NCI-H2107 (cell line): Measurements from ENCODE around the gene ERBIN.
"Not testable (repeated sequence)": the region's sequence is repeated elsewhere in the genome, so short reads cannot be mapped to it uniquely, and the experiment has no call there.

ENCODE experiments used
- DNase-seq: peaks from one replicate; lab custom pipeline; 2025; lab: John Stamatoyannopoulos, UW

The ERBIN gene

DNA sequence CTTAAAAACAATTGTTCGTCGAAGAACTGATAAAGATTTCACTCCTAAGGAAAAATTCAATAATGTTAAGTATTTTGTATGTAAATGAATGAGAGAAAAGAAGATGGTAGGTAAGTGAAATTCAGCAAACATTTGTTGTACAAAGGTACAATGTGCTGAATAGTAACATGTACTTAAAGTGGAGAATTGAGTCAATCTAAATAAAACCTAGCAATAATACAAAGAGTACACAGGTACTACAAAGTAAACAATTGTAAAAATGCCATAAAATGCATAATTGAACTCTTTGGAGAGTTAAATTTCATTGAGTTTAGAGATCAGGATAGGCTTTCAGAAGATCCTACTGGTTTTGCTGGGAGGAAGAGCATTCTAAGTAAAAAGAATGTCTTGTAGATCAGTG is 82.9 kb downstream of the ERBIN start:
- DNase-seq = no peak

DNA sequence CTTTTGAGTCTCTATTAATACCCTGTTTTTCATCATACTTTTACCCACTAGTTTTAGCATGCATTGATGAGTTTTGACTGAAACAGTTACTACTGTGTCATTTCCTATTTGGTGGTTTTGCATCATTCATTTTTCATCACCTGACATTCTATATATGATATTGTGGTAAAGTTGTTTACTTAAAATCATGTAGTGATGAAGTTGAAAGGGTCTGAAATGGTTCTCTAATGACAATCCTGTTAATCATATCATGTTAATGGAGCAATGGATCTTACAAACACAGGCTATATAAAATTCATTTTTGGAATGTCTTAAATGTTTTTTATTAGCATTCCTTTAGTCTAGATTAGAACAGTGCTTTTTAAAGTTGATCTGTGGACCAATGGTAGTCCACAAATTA is 84.1 kb downstream of the ERBIN start:
- no peak for DNase-seq

DNA sequence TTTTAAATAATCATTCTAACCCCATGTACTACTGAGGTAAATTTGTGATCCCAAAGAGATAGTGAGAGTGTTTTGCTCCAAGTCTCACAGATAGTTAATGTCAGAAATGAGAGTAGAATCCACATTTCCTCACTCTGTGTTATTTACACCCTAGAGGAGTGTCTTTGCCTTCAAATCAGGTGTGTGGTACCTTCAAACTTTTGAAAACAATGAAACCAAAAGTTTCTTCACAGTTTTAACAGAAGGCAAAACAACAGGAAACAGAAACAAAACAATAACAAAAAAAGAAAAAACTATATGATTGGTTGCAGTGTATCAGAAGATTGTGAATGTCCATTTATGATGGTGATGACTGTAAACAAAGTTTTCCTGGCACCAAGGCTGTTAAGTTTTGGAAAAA is 85.9 kb downstream of the ERBIN start:
- DNase-seq = no peak

DNA sequence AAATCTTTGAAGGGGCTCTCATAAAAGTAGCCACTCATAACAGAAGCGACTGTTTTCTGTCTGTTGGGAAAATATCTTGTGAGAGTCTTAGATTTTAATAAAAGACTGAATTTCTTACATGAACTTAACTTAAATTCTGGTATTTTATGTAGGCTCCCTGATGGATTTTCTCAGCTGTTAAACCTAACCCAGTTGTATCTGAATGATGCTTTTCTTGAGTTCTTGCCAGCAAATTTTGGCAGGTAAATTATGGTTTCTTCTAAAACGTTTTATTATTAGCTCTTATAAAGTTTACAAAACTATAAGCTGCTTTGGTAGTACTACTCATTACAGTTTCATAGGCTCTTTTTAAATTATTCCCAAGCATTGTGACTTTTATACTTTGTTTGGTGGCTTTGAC is 87.0 kb downstream of the ERBIN start:
- DNase-seq = no peak

DNA sequence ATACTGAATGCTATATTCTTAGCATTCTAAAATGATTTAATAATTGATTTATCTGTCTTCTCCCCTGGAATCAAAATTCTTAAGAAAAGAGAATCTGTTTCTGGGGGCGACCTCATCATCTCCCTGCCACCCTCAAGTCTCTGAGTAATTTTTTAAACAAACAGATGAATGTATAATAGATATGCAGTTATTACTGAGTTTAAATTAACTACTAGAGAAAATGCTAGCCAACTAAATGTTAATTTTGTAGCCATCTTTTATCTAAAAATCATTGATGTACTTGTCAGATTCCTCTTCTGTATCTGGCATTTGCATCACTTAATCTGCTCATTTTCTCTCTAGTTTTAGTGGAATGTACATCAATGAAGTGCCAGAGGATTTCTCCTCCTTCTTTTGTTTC is 87.5 kb downstream of the ERBIN start:
- DNase-seq = no peak

DNA sequence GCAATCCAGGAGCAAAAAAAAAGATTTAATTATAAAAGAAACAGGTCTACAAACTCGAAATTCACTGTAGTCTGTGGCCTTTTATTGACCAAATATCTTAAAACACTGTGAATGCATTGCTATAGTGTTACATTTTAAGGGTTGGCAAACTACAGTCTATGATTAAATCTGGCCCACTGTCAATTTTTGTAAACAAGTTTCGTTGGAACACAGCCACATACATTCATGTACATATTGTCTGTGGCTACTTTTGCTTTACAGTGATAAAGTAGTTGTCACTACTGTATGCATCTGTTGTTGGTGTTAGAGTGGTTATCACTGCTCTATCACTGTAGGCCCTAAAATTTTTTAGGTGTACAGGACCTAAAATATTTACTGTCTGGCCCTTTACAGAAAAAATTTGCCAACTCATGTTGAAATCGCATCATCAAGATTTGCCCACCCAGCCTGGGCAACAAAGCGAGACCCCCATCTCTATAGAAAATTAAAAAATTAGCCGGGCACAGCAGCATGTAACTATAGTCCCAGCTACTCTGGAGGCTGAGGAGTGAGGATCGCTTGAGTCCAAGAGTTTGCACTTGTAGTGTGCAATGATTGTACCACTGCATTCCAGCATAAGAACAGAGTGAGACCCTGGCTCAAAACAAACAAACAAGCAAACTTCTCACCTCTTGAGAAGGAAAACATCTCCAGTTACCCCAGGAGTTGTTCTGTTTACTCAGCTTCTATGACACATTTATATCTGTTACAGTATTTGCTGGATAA is 89.0 kb downstream of the ERBIN start:
- DNase-seq = no peak

DNA sequence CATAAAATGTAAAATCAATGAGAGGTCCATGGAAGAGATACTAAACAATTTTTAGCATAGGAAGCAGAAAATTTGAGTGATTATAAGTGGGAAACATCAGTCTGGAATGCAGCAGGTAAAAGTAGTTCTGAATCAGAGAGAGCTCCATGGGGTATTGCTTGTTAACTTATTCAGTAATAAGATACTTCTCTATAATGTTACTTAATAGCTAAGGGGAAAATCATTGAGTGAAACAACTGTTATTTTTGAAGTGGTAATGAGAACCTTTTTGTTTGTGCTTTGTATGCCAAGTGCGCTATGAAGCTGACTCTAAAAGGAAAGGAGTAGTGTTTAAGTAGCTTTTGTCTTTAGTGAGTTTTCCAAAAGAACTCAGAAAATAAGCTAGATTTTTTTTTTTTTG is 95.2 kb downstream of the ERBIN start:
- DNase-seq = no peak

DNA sequence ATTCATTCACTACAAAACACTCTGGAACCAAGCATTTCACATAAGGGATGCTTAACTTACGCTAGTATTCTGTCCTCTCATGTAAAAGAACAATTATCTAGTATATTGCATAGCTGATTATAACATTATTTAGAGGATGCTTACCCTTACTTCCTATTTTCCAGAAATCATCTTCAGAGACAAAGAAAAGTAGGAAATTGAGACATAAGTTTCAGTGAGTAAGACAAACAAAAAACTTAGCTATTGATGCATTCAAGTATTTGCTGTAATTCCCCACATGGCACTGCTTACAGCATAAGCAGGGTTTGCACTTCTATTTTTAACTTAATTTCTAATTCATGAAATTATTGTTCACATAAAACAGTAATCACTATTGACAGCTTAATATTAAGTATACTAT is 112.9 kb downstream of the ERBIN start:
- no peak for DNase-seq

DNA sequence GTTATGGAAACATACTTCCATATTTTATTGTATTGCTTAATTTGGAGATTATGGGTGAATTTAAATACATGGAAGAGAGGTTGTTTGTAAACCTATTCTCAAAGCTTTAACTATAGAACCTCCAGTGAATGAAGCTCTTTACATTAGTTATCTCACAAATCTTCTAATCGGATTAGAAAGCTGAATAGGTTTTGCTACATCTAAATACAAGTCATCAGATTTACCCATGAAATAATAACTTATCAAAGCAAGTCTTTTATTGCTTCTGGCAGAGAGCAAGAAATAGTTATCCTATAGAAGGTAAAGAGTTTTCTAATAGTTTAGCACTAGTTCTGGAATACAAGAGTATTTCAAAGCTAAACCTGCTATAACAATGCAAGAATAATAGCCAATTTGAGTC is 113.3 kb downstream of the ERBIN start:
- DNase-seq = no peak

DNA sequence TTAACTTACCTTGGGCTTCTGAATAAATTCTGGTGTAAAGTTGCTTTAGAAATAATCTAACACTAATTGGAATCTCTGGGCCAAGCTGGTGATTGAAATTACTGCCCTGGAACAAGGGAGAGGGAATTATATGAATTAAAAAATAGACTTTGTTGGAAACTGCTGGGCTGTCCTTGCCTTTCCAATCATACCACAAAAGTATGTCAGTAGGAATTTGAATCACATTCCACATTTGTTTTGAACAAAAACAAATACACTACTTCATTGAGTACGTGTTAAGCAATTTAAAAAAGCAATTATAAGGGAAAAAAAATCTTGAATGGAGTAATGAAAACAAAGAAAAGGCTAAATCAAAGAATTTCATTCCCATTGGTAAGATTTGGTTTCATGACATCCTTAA is 115.3 kb downstream of the ERBIN start:
- no peak for DNase-seq

DNA sequence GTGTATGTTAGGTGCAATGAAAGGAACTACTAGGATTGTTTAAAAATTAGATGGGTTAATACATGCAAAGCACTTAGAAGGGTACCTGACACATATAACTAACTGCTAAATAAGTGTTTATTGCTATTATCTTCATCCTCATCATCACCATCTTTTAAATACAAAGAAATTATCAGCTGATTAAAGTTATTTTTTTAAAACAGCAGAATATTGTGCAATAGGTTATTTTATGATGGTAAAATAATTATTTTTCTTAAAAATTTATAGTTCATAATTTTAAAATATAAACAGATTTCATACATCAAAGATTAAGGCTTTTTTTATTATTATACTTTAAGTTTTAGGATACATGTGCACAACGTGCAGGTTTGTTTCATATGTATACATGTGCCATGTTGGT is 130.9 kb downstream of the ERBIN start:
- DNase-seq = no peak

DNA sequence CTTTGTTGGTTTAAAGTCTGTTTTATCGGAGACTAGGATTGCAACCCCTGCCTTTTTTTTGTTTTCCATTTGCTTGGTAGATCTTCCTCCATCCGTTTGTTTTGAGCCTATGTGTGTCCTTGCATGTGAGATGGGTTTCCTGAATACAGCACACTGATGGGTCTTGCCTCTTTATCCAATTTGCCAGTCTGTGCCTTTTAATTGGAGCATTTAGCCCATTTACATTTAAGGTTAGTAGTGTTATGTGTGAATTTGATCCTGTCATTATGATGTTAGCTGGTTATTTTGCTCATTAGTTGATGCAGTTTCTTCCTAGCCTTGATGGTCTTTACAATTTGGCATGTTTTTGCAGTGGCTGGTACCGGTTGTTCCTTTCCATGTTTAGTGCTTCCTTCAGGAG is 134.9 kb downstream of the ERBIN start:
- not testable (repeated sequence) for DNase-seq

DNA sequence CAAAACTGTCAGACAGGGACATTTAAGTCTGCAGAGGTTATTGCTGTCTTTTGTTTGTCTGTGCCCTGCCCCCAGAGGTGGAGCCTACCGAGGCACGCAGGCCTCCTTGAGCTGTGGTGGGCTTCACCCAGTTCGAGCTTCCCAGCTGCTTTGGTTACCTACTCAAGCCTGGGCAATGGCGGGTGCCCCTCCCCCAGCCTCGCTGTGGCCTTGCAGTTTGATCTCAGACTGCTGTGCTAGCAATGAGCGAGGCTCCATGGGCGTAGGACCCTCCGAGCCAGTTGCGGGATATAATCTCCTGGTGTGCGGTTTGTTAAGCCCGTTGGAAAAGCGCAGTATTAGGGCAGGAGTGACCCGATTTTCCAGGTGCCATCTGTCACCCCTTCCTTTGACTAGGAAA is 136.7 kb downstream of the ERBIN start:
- DNase-seq = not testable (repeated sequence)

DNA sequence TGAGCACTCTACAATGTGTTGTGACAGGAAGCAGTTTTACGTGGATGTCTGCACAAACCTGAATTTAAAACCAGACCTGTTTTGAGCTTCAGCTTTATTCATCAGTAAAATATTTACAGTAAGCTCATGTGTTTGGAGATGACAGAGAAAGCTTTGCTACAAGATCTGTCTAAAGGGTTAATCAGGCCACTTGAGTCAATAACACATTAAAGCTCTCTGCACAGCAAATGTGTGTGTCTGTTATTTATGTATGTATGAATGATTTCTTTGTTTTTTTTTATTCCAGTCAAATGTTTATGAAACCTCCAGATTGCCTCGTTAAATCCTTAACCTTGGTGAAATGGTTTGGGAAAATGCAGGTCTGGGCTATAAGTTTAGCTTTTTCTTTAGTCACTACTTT is 140.5 kb downstream of the ERBIN start:
- no peak for DNase-seq

DNA sequence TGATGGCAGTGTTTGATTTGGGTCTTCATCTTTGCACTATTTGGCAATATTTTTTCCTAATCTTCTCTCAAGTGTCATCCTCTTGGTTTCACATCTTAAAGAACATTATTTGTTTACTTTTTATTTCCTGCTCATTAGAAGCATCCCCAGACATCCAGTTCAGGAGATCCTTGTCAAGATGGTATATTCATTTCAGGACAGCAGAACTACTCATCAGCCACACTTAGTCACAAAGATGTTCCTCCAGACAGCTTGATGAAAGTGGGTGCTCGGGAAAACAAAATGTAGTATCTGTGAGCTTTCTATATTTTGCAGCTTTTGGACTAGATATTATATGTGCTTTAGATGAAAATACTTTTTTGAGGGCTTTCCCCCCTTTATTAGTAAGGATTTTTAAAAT is 145.7 kb downstream of the ERBIN start:
- no peak for DNase-seq

DNA sequence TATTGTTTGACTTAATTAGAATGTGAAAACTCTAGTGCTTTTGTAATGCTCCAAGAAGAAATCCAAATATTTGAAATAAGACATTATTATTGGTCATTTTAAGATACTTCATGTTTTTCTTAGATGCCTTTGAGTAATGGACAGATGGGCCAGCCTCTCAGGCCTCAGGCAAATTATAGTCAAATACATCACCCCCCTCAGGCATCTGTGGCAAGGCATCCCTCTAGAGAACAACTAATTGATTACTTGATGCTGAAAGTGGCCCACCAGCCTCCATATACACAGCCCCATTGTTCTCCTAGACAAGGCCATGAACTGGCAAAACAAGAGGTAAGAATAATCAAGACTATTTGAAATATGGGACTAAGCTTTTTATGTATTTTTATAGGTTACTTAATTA is 148.5 kb downstream of the ERBIN start:
- DNase-seq = no peak

DNA sequence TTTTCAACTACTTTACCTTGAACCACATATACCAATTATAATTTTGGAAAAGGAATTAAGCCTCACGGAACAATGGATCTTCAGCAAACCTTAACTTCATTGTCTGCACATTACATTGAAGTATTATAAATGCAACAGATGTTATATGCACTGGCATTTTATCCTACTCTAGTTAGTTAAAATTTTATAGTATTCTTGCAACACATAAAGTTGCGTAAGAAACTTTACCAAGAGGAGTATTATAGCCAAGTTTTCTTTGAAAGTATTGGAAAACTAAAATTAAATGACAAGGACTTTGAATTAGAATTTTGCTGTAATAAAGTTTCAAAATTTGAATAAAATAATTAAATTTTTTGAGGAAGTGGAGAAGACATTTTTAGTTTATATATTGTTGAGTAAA is 154.3 kb downstream of the ERBIN start:
- DNase-seq = no peak

DNA sequence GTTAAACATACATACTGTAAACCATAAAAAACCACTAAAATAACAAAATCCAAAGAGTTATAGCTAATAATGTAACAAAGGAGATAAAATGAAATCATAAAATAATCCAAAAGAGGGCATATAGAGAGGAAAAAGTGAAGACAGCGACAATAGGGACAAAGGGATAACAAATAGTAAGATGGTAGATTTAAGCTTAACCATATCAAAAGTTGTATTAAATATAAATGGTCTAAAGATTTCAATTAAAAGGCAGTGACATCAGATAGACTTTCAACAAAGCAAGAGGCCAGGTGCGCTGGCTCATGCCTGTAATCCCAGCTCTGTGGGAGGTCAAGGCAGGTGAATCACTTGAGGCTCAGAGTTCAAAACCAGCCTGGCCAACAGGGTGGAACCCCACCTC is 163.0 kb downstream of the ERBIN start:
- DNase-seq = no peak

DNA sequence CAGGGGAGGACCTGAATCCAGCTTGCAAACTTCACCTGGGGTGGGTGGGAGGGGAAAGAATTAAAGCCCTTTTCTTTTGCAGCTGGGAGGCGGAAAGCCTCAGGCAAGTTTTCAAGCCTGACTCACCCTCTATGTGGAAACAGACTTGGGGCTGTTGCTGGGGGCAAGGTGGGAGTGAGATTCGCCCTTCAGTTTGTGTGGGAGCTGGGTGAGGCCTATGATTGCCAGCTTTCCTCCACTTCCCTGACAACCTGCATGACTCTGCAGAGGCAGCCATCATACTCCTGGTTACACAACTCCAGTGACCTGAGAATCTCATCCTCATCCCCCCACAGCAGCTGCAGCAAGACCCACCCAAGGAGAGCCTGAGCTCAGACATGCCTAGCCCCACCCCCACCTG is 174.5 kb downstream of the ERBIN start:
- DNase-seq = no peak

DNA sequence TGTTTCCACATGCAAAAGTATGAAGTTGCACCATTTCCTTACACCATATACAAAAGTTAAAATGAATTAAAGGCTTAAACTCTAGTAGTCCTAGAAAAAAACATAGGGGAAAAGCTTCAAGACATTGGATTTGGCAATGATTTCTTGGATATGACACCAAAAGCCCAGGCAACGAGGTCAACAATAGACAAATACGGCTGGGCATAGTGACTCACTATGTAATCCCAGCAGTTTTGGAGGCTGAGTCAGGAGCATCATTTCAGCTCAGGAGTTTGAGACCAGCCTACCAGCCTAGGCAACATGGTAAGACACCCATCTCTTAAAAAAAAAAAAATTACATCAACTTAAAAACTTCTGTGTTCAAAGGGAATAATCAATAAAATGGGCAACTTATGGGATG is 186.8 kb downstream of the ERBIN start:
- no peak for DNase-seq

DNA sequence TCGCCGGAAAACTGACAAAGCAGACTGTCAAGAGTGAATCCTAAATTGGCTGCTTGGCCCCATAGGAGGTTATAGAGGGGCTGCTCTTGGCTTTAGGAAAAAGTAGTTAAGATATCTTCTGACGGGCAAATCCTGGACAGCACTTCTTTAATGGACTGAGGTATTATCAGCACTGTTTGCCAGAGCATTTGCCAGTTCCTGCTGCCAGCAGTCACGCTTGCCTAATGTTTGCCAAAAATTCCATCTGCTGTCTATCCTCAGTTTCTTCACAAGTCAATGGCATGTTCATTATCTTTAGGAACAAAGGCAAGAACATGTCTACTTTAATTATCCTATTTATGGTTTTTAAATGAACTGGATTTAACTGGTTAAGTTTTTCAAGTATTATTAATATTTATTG is 191.9 kb downstream of the ERBIN start:
- DNase-seq = no peak

DNA sequence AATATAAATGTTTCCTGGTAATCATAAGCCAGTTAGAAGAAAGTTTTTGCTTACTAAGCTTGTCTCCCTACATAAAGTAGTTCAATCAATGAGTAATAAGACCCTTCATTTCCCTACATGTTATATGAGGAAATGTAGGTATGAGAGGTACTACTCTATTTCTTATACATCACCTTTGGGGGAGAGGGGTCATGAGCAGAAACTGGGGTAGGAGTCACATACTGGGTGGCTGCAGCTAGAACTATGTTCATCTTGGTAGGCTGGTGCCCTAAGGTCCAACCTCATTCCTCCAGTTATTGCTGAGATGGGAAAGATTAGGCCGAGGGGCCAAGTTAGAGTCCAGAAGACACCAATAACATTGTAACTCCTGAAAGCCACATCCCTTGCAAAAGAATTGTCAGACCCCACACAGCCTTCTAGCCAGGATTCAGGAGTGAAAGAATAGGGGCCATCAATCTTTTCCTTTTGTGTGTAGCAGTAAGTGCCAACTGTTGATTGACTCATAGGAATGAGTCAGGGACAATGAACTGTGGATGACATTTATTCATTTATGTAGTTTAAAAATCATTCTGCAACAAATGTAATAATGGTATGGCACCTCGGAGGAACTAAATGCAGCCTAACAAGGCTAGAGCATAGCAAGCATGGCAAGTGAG is 196.1 kb downstream of the ERBIN start:
- no peak for DNase-seq

DNA sequence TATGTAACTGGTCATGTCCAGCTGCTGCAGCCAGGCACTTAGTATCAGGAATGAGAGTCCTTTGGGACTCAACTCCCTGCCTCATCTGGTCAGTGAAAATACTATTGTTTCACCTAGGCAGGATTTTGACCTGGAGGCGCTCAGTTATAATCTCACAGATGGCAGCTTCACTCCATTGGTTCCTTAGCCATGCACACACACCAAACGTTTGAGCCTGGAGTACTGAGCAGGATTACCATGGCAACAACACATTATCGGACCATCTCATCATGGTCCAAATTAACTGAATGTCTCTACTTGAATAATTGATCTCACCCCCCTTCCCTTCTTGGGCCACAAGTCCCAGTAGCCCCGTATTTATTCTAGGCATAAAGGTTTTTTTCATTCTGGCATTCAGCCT is 202.8 kb downstream of the ERBIN start:
- no peak for DNase-seq

DNA sequence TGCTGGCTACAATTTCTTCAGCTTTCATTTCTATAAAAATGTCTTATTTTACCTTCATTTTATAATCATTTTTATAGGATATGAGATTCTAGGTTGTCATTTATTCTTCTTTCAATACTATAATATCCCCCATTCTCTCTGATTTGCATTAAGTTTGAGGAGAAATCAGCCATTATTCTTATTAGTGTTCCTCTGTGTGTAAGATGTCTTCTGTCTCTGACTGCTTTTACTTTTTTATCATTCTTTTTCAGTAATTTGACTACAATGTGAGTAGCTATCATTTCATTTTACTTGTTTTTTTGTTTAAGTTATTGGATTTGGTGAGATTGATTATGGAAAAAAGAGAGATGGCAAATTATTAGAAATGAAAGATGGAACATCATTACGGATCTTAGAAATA is 204.1 kb downstream of the ERBIN start:
- no peak for DNase-seq
